Calu3 (cell line): ENCODE results near the gene PKMYT1. TPM values are rescaled to one million over a fixed set of nuclear protein-coding genes. Genes with fewer than 3 reads are reported as not detected.

Experiments used
- BruUV-seq: library from RNA; stranded (reverse); fragments of 400-500 nt; replicated peaks from 2 replicates; lab custom pipeline; 2021; lab: Mats Ljungman, UMichigan
- CTCF ChIA-PET: fragments of 300-600 bp; sonication (Branson Sonifier 250); formaldehyde crosslinking; loops from one replicate; lab custom pipeline; 2022; ENCODE audit warnings: antibody characterized with exemption; lab: Charles Lee
- DNase-seq: peaks from one replicate; pipeline ENCODE4 v3.0.0; 2022
- H3K27ac Mint-ChIP-seq: one replicate; pipeline ENCODE4 v1.8.0; 2022; ENCODE audit warnings: mixed read lengths; ENCODE audit not compliant: unreplicated experiment
- H3K27me3 Mint-ChIP-seq: one replicate; pipeline ENCODE4 v1.8.0; 2022; ENCODE audit warnings: mixed read lengths; ENCODE audit not compliant: unreplicated experiment
- H3K36me3 Mint-ChIP-seq: one replicate; pipeline ENCODE4 v1.8.0; 2022; ENCODE audit warnings: mild to moderate bottlenecking, moderate library complexity, mixed read lengths; ENCODE audit not compliant: insufficient read depth, unreplicated experiment
- H3K4me1 Mint-ChIP-seq: one replicate; pipeline ENCODE4 v1.8.0; 2022; ENCODE audit warnings: mild to moderate bottlenecking, low read depth, mixed read lengths; ENCODE audit not compliant: unreplicated experiment
- H3K4me3 Mint-ChIP-seq: one replicate; pipeline ENCODE4 v1.8.0; 2022; ENCODE audit warnings: mild to moderate bottlenecking, low read depth, moderate library complexity, mixed read lengths; ENCODE audit not compliant: unreplicated experiment
- H3K9me3 Mint-ChIP-seq: one replicate; pipeline ENCODE4 v1.8.0; 2022; ENCODE audit warnings: low read depth, mixed read lengths; ENCODE audit not compliant: unreplicated experiment
- CTCF ChIP-seq: fragments of 200-600 bp; IDR thresholded peaks from one replicate; pipeline ENCODE4 v1.8.0; 2022; ENCODE audit warnings: antibody characterized with exemption; ENCODE audit not compliant: unreplicated experiment
- intact Hi-C: fragments of 100-400 bp; cut with micrococcal nuclease; formaldehyde crosslinking; loops from one replicate; pipeline ENCODE4 v1.10.0; 2022; ENCODE audit not compliant: unreplicated experiment
- total RNA-seq: library from RNA; stranded (reverse); gene quantifications from 2 replicates; pipeline ENCODE4 v1.2.3, GENCODE V29; 2022

The PKMYT1 gene
- total RNA-seq, 1 experiment from 2014 or later: 107 TPM

- no peak for TF ChIP-seq CTCF
- Mint-ChIP-seq H3K4me1 (peaks cover 34% of the 10 kb centered on the region), H3K27ac (no peak overlapping the region), H3K9me3 (no peaks in the 10 kb centered on the region), H3K4me3 (no peak overlapping the region), H3K36me3 (peaks cover 30% of the 10 kb centered on the region), H3K27me3 (peaks cover 54% of the 10 kb centered on the region)
- DNase-seq: no peak
- BruUV-seq: no TSS peak
- CTCF ChIA-PET: no interaction called here
- intact Hi-C loops: no loop called here
Observed at GRCh38 chr16:2955438-2955778, 24.8 kb downstream of the PKMYT1 start.

- Mint-ChIP-seq H3K36me3 (peaks cover 25% of the 10 kb centered on the region), H3K27me3 (peaks cover 48% of the 10 kb centered on the region), H3K4me1 (peaks cover 29% of the 10 kb centered on the region), H3K4me3 (no peak overlapping the region), H3K9me3 (no peaks in the 10 kb centered on the region), H3K27ac (no peak overlapping the region)
- CTCF ChIA-PET: no interaction called here
- no peak for DNase-seq
- TF ChIP-seq CTCF: no peak
- intact Hi-C loops: no loop called here
- no TSS peak for BruUV-seq
Observed at GRCh38 chr16:2954656-2955381, 25.4 kb downstream of the PKMYT1 start.

GRCh38 chr16:2953706-2954627, 26.3 kb downstream of the PKMYT1 start:
- CTCF ChIA-PET: no interaction called here
- no peak for TF ChIP-seq CTCF
- Mint-ChIP-seq H3K9me3 (no peaks in the 10 kb centered on the region), H3K27me3 (peaks cover 39% of the 10 kb centered on the region), H3K36me3 (peaks cover 24% of the 10 kb centered on the region), H3K27ac (no peak overlapping the region), H3K4me1 (peaks cover 23% of the 10 kb centered on the region), H3K4me3 (no peak overlapping the region)
- no TSS peak for BruUV-seq
- intact Hi-C loops: no loop called here
- DNase-seq: no peak

- BruUV-seq: no TSS peak
- no peaks in the 10 kb centered on the region for H3K9me3 Mint-ChIP-seq
- H3K27me3 Mint-ChIP-seq: peaks cover 31% of the 10 kb centered on the region
- no peak for TF ChIP-seq CTCF
- no peak overlapping the region for H3K27ac Mint-ChIP-seq
- peaks cover 19% of the 10 kb centered on the region for H3K4me1 Mint-ChIP-seq
- intact Hi-C loops: no loop called here
- CTCF ChIA-PET: no interaction called here
- no peak for DNase-seq
- H3K4me3 Mint-ChIP-seq: no peak overlapping the region
- H3K36me3 Mint-ChIP-seq: peaks cover 19% of the 10 kb centered on the region
Observed at GRCh38 chr16:2952679-2953078, 27.6 kb downstream of the PKMYT1 start.
